Natural killer cell (primary cell): ENCODE data around the gene FAT2. TPM values are rescaled to one million over a fixed set of nuclear protein-coding genes. Genes with fewer than 3 reads are reported as not detected.

Experiments
- ATAC-seq, 3 donors: fragments of 150-1000 bp in 2 of 3; fragments of 200-7000 bp in 1 of 3; cut with Tn5 transposase; 1 replicate in 1 of 3; 2 replicates in 2 of 3; pipeline ENCODE4 v1.10.0; 2021; ENCODE audit warnings: mild to moderate bottlenecking in 2 of 3, moderate library complexity in 2 of 3
- DNase-seq, 2 donors: peaks; one replicate each; pipeline versions ENCODE4 v3.0.0 to v3.0.0-alpha.2; 2013 to 2021; ENCODE audit warnings: mixed read lengths in 1 of 2
- H3K27ac ChIP-seq: one replicate; pipeline ENCODE4 v1.5.1; 2013; ENCODE audit warnings: mild to moderate bottlenecking, low read length
- H3K27me3 ChIP-seq: one replicate; pipeline ENCODE4 v1.6.1; 2013; ENCODE audit warnings: low read length; ENCODE audit not compliant: control insufficient read depth, insufficient read depth
- H3K36me3 ChIP-seq: one replicate; pipeline ENCODE4 v1.6.1; 2013; ENCODE audit warnings: low read length; ENCODE audit not compliant: control insufficient read depth, insufficient read depth
- H3K4me1 ChIP-seq: one replicate; pipeline ENCODE4 v1.6.1; 2013; ENCODE audit warnings: low read length; ENCODE audit not compliant: control insufficient read depth, insufficient read depth
- H3K4me3 ChIP-seq: one replicate; pipeline ENCODE4 v1.5.1; 2013; ENCODE audit warnings: low read length
- H3K9me3 ChIP-seq: one replicate; pipeline ENCODE4 v1.6.1; 2013; ENCODE audit warnings: low read length; ENCODE audit not compliant: control insufficient read depth, insufficient read depth
- H3K27ac Mint-ChIP-seq, 2 donors: one replicate each; pipeline ENCODE4 v1.8.0; 2022; ENCODE audit warnings: mild to moderate bottlenecking in 2 of 2, mixed read lengths in 2 of 2, moderate library complexity in 1 of 2
- H3K27me3 Mint-ChIP-seq, 2 donors: one replicate each; pipeline ENCODE4 v1.8.0; 2022; ENCODE audit warnings: low read depth in 2 of 2, mixed read lengths in 2 of 2
- H3K36me3 Mint-ChIP-seq: one replicate; pipeline ENCODE4 v1.8.0; 2022; ENCODE audit warnings: mixed read lengths
- H3K4me1 Mint-ChIP-seq, 2 donors: one replicate each; pipeline ENCODE4 v1.8.0; 2022; ENCODE audit warnings: mixed read lengths in 2 of 2
- H3K4me3 Mint-ChIP-seq: one replicate; pipeline ENCODE4 v1.8.0; 2022; ENCODE audit warnings: mild to moderate bottlenecking, moderate library complexity, mixed read lengths
- H3K9me3 Mint-ChIP-seq, 2 donors: one replicate each; pipeline ENCODE4 v1.8.0; 2022; ENCODE audit warnings: mixed read lengths in 2 of 2
- WGBS: methylation state at CpG from one replicate; pipeline ENCODE4 v1.1.7; 2013; ENCODE audit warnings: missing lambda C conversion rate; ENCODE audit not compliant: insufficient coverage; 5-methylcytosine and 5-hydroxymethylcytosine counted together
- intact Hi-C: fragments of 100-400 bp; cut with micrococcal nuclease; formaldehyde crosslinking; loops from one replicate; pipeline ENCODE4 v1.14.2; 2022
- total RNA-seq, 4 donors: library from RNA; stranded (reverse); fragments of 120-200 nt in 1 of 4; gene quantifications; one replicate each; pipeline versions ENCODE4 v1.2.3 to v1.2.4, GENCODE V29; 2013 to 2022
- TF ChIP-seq, protein P1 (sequence below): fragments of 200-600 bp; IDR thresholded peaks from one replicate; pipeline ENCODE4 v1.8.0; 2022; ENCODE audit warnings: antibody characterized with exemption

The FAT2 gene
- total RNA-seq, 3 donors from 2014 or later (not counting 1 experiment from before 2014, with no cell fraction given), result not detected

DNA sequence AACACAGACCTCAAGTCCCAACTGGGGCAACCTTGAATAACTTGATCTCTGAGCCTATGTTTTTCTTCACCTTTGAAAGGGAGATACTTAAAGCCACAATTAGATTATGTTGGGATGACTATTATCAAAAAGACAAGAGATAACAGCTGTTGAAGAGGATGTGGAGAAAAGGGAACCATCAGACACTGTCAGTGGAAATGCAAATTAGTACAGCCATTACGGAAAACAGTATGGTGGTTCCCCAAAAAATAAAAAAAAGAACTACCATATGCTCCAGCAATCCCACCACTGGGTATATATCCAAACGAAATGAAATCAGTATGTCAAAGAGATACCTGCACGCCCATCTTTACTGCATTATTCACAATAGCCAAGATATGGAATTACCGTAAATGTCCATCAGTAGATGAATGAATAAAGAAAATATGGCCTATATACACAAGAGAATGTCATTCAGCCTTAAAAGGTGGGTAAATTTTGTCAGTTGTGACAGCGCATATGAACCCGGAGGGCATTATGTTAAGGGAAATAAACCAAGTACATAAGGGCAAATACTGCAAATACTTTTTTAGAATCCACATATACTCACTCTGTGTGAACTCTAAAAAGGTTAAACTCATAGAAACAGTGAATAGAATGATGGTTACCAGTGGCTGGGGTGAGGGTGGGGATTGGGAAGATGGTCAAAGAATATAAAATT lies 12.7 kb downstream of the FAT2 start:
- Mint-ChIP-seq H3K4me1 (peaks cover 0 to 6% of the 10 kb centered on the region in 2 donors), H3K4me3 (no peak overlapping the region), H3K27ac (no peak overlapping the region), H3K9me3 (no peaks in the 10 kb centered on the region), H3K27me3 (peaks cover 5 to 10% of the 10 kb centered on the region in 2 donors), H3K36me3 (no peaks in the 10 kb centered on the region)
- Histone ChIP-seq H3K9me3 (no peaks in the 10 kb centered on the region), H3K4me3 (no peak overlapping the region), H3K4me1 (peaks cover 7% of the 10 kb centered on the region), H3K27me3 (no peaks in the 10 kb centered on the region), H3K27ac (peak overlapping the region; percentile 17), H3K36me3 (no peaks in the 10 kb centered on the region)
- intact Hi-C loops, result no loop called here
- DNase-seq (no peak), ATAC-seq (no peak)
- TF ChIP-seq, protein P1, sequence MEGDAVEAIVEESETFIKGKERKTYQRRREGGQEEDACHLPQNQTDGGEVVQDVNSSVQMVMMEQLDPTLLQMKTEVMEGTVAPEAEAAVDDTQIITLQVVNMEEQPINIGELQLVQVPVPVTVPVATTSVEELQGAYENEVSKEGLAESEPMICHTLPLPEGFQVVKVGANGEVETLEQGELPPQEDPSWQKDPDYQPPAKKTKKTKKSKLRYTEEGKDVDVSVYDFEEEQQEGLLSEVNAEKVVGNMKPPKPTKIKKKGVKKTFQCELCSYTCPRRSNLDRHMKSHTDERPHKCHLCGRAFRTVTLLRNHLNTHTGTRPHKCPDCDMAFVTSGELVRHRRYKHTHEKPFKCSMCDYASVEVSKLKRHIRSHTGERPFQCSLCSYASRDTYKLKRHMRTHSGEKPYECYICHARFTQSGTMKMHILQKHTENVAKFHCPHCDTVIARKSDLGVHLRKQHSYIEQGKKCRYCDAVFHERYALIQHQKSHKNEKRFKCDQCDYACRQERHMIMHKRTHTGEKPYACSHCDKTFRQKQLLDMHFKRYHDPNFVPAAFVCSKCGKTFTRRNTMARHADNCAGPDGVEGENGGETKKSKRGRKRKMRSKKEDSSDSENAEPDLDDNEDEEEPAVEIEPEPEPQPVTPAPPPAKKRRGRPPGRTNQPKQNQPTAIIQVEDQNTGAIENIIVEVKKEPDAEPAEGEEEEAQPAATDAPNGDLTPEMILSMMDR, result no peak
- WGBS, result 84% methylated on average over 3 of the region's 6 CpGs

DNA sequence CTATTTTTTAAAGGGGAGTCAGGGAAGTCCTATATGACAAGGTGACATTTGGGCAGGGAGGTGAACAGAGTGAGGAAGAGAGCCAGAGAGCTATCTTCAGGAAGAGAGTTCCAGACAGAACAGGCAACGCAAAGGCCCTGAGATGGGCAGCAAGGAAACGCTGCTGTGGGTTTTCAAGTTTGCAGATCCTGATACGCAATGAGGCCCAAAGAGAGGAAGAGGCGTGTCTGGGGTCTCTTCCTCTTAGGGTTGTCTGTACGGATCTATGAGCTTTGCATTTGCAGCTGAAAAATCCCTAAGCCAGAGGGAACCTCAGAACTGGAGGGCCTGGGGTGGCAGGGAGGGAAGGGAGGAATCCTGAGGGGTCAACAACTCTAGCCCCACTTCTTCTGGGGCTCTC lies 13.6 kb downstream of the FAT2 start:
- WGBS, result 14% methylated on average over 5 of the region's 5 CpGs
- Histone ChIP-seq H3K27me3 (no peaks in the 10 kb centered on the region), H3K27ac (peak overlapping the region; percentile 17), H3K9me3 (no peaks in the 10 kb centered on the region), H3K36me3 (no peaks in the 10 kb centered on the region), H3K4me1 (peaks cover 7% of the 10 kb centered on the region), H3K4me3 (no peak overlapping the region)
- Mint-ChIP-seq H3K36me3 (no peaks in the 10 kb centered on the region), H3K27me3 (peaks cover 5 to 10% of the 10 kb centered on the region in 2 donors), H3K4me1 (peaks cover 0 to 6% of the 10 kb centered on the region in 2 donors), H3K9me3 (no peaks in the 10 kb centered on the region), H3K4me3 (no peak overlapping the region), H3K27ac (no peak overlapping the region)
- no peak for ATAC-seq
- TF ChIP-seq, protein P1, result no peak
- DNase-seq, result peak in 1 of 2 donors; percentile 20
- intact Hi-C loops, result no loop called here

DNA sequence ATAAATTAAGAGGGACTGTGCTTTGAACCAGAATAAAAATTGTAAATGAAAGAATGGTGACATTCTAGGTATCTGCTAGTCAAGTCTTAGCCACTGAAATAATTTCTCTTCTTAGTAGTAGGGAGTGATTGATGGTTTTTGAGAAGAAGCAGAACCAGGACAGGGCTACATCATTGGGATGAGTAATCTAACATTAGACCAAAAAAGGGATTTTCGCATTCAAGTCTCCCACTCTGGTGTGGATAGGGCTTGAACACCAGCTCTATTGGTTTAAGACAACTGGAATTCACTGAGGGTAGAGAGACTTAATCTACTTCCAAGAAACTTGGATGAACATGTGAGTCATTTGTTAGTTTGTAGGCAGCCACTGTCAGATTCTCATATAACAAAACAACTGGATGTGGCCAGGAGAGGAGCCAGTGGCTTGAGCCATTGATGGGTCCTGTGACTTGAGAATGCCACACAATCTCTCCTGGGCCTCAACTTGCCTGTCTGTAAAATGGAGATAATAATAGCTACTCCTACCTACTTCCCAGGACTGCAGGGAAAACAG lies 16.6 kb downstream of the FAT2 start:
- intact Hi-C loops, result no loop called here
- Histone ChIP-seq H3K27me3 (no peaks in the 10 kb centered on the region), H3K4me3 (no peak overlapping the region), H3K4me1 (peaks cover 7% of the 10 kb centered on the region), H3K27ac (no peak overlapping the region), H3K36me3 (no peaks in the 10 kb centered on the region), H3K9me3 (no peaks in the 10 kb centered on the region)
- DNase-seq (no peak), ATAC-seq (no peak)
- no peaks in the 10 kb centered on the region for H3K9me3 Mint-ChIP-seq
- H3K4me1 Mint-ChIP-seq, result peaks cover 0 to 6% of the 10 kb centered on the region in 2 donors
- H3K27ac Mint-ChIP-seq, result no peak overlapping the region
- no peaks in the 10 kb centered on the region for H3K36me3 Mint-ChIP-seq
- H3K27me3 Mint-ChIP-seq, result peaks cover 5 to 10% of the 10 kb centered on the region in 2 donors
- WGBS, result 86% methylated on average over 1 of the region's 1 CpG
- TF ChIP-seq, protein P1, result no peak
- H3K4me3 Mint-ChIP-seq, result no peak overlapping the region
